LNCaP clone FGC (cell line): ENCODE results near the gene PPP2R3A.
"Not testable (repeated sequence)": the region's sequence is repeated elsewhere in the genome, so short reads cannot be mapped to it uniquely, and the experiment has no call there.

ENCODE experiments used
- DNase-seq: peaks from one replicate; pipeline ENCODE4 v3.0.0-alpha.2; 2011; ENCODE audit warnings: low read depth
- H3K4me3 ChIP-seq: 2 replicates; pipeline ENCODE4 v1.5.1; 2011; ENCODE audit warnings: mild to moderate bottlenecking, low read depth, low read length, control low read depth
- CTCF ChIP-seq: IDR thresholded peaks from 2 replicates; pipeline ENCODE4 v1.5.1; 2012; ENCODE audit warnings: mild to moderate bottlenecking; ENCODE audit not compliant: control insufficient read depth, insufficient read depth; ENCODE audit errors: extremely low read depth

Gene PPP2R3A

GRCh38 chr3:136120373-136121348 is 155.1 kb downstream of the PPP2R3A start:
- no peak for DNase-seq
- H3K4me3 ChIP-seq: no peak overlapping the region
- TF ChIP-seq CTCF: no peak

DNA sequence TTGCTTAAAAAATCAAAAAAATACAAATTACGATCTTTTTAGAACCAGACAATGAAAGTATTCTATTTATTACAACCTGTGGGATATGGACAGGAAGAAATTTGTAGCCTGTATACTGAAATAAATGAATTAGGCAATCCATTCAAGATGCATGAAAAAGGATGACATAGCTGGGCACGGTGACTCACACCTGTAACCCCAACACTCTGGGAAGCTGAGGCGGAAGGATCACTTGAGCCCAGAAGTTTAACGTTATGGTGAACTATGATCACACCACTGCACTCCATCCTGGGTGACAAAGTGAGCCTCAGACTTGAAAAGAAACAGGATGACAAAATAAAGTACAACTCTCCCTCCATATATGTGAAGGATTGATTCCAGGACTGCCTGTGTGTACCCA is 156.5 kb downstream of the PPP2R3A start:
- DNase-seq: no peak
- no peak for TF ChIP-seq CTCF
- no peak overlapping the region for H3K4me3 ChIP-seq

- not testable (repeated sequence) for DNase-seq, H3K4me3 ChIP-seq
These were observed 166.1 kb downstream of the PPP2R3A start for GRCh38 chr3:136131647-136132046.

DNA sequence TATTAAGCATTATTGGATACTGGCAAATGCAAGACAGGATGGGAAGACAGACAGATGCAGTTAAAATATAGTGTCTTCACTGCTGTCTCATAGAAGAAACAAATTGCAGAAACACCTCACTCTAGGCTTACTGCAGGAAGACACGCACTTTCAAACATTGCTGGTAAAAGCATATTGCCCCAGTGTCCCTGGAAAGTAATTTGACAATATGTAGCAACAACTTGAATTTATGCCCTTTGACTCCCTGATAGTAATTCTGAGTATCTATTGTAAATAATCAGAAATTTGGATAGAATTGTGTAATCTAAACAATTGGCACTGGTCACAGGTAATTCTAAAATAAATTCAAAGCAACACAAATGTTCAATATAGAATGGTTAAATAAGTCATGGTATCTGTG is 168.6 kb downstream of the PPP2R3A start:
- DNase-seq: no peak
- TF ChIP-seq CTCF: no peak
- no peak overlapping the region for H3K4me3 ChIP-seq

- DNase-seq: no peak
- no peak for TF ChIP-seq CTCF
- no peak overlapping the region for H3K4me3 ChIP-seq
These were observed 169.7 kb downstream of the PPP2R3A start for GRCh38 chr3:136135039-136135802.

DNA sequence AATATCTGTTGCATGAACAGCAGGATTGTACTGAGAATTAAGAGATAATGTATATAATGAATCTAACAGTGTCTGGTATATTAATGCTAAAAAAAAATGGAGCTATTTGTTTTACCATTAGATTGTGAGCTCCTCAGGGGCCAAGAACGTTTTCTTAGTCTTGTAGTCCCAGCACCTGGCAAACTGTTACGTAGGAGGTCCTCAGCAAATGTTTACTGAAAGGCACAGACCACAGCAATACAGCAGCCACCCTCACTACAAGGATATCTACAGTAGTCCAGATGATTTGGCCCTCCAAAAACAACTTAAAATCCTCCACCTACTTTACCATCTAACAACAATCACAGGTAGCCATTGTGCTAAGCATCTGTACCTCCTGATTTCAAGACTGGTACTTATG is 170.9 kb downstream of the PPP2R3A start:
- TF ChIP-seq CTCF: no peak
- H3K4me3 ChIP-seq: no peak overlapping the region
- no peak for DNase-seq

DNA sequence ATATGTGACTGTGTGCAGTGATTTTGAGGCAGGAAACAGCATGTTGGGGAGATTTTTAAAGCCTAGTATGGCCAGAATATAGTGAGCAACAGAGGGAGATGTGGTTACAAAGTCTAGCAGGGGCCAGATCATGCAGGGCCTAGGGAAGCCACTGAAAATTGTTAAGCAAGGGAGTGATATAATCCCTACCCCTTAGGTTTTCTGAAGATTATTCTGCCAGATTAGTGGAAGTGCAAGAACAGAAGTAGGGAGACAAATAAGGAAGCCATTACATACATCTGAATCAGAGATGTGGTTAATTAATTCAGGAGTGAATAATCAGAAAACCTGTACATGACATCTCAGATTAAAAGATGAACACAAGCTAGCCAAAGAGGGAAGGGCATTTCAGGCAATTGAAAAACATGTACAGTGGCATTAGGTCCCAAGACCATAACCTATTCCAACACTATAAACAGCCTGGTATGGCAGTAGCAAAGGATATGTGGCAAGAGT is 175.8 kb downstream of the PPP2R3A start:
- TF ChIP-seq CTCF: no peak
- no peak for DNase-seq
- no peak overlapping the region for H3K4me3 ChIP-seq
